DOHH2 (cell line): ENCODE results near the gene PLA2G10.

ENCODE experiments used
- CTCF ChIP-seq: fragments of 200-600 bp; sonication (generic); IDR thresholded peaks from one replicate; pipeline ENCODE4 v1.5.1; 2014; ENCODE audit warnings: antibody characterized with exemption, mild to moderate bottlenecking, low read depth, low read length; ENCODE audit not compliant: poor library complexity, severe bottlenecking
- EZH2phosphoT487 ChIP-seq: fragments of 200-600 bp; sonication (generic); IDR thresholded peaks from 2 replicates; pipeline ENCODE4 v1.6.1; 2017; ENCODE audit warnings: borderline replicate concordance, mild to moderate bottlenecking, antibody characterized with exemption, low read length, moderate library complexity, mixed read lengths

GRCh38 chr16:14641206-14641605 is 52.9 kb downstream of the PLA2G10 start:
- TF ChIP-seq CTCF (no peak), EZH2phosphoT487 (no peak)
